Keratinocyte (primary cell): ENCODE results near the gene GDF9. TPM values are rescaled to one million over a fixed set of nuclear protein-coding genes. Genes with fewer than 3 reads are reported as not detected.

Experiments used
- DNase-seq: peaks from one replicate; pipeline ENCODE4 v3.0.0-alpha.2; 2011; ENCODE audit warnings: low read depth, missing footprints, low spot score
- FAIRE-seq: peaks from 2 replicates; lab custom pipeline; 2011; peaks lifted over from hg19 to GRCh38; lab: Jason Lieb, UNC
- H2AFZ ChIP-seq: 2 replicates; pipeline ENCODE4 v1.6.0; 2012; ENCODE audit warnings: low read length, control low read depth, inconsistent platforms; ENCODE audit not compliant: control insufficient read depth
- H3K27ac ChIP-seq: 2 replicates; pipeline ENCODE4 v1.5.1; 2011; ENCODE audit warnings: low read length; ENCODE audit not compliant: control insufficient read depth, insufficient read depth
- H3K27me3 ChIP-seq: 3 replicates; pipeline ENCODE4 v1.6.0; 2011; ENCODE audit warnings: low read length; ENCODE audit not compliant: control insufficient read depth, insufficient read depth; ENCODE audit errors: extremely low read depth
- H3K36me3 ChIP-seq, 2 experiments: 2 replicates in 1 of 2; 3 replicates in 1 of 2; pipeline ENCODE4 v1.5.1; 2011; ENCODE audit warnings: low read length in 2 of 2, mild to moderate bottlenecking in 1 of 2; ENCODE audit not compliant: control insufficient read depth in 2 of 2, insufficient read depth in 2 of 2; ENCODE audit errors: extremely low read depth in 1 of 2
- H3K4me1 ChIP-seq: 3 replicates; pipeline ENCODE4 v1.5.1; 2011; ENCODE audit warnings: low read length; ENCODE audit not compliant: control insufficient read depth, insufficient read depth; ENCODE audit errors: extremely low read depth
- H3K4me2 ChIP-seq: 3 replicates; pipeline ENCODE4 v1.6.0; 2011; ENCODE audit warnings: low read depth, low read length; ENCODE audit not compliant: control insufficient read depth, insufficient read depth; ENCODE audit errors: extremely low read depth
- H3K4me3 ChIP-seq, 3 experiments: fragments of 200-600 bp in 1 of 3; sonication (generic) in 1 of 3; 2 replicates in 2 of 3; 3 replicates in 1 of 3; pipeline ENCODE4 v1.5.1; 2011 to 2016; ENCODE audit warnings: low read length in 3 of 3, mild to moderate bottlenecking in 3 of 3, control low read depth in 2 of 3, inconsistent platforms in 1 of 3, low read depth in 1 of 3, mixed read lengths in 1 of 3, mixed run types in 1 of 3, moderate library complexity in 1 of 3; ENCODE audit not compliant: control insufficient read depth in 2 of 3, insufficient read depth in 2 of 3; ENCODE audit errors: extremely low read depth in 1 of 3
- H3K79me2 ChIP-seq: 2 replicates; pipeline ENCODE4 v1.6.0; 2012; ENCODE audit warnings: low read length; ENCODE audit not compliant: control insufficient read depth, insufficient read depth
- H3K9ac ChIP-seq: 3 replicates; pipeline ENCODE4 v1.6.0; 2011; ENCODE audit warnings: low read length; ENCODE audit not compliant: control insufficient read depth, insufficient read depth; ENCODE audit errors: extremely low read depth
- H3K9me1 ChIP-seq: 3 replicates; pipeline ENCODE4 v1.6.0; 2011; ENCODE audit warnings: low read length; ENCODE audit not compliant: control insufficient read depth, insufficient read depth; ENCODE audit errors: extremely low read depth
- H3K9me3 ChIP-seq: 2 replicates; pipeline ENCODE4 v1.5.1; 2012; ENCODE audit warnings: low read depth, low read length; ENCODE audit not compliant: control insufficient read depth
- H4K20me1 ChIP-seq: 3 replicates; pipeline ENCODE4 v1.6.0; 2011; ENCODE audit warnings: low read length; ENCODE audit not compliant: control insufficient read depth, insufficient read depth; ENCODE audit errors: extremely low read depth
- EZH2 ChIP-seq: IDR thresholded peaks from one replicate; pipeline ENCODE4 v1.6.1; 2012; ENCODE audit warnings: inconsistent platforms, mild to moderate bottlenecking, low read length, moderate library complexity
- dilution Hi-C: fragments of 300-500 bp; cut with MboI; formaldehyde crosslinking; loops from one replicate; pipeline ENCODE4 v1.7.0; 2020; ENCODE audit warnings: low sequenced_read_pairs; ENCODE audit not compliant: extremely low pct_ligation_motif_present
- polyA plus RNA-seq, 5 experiments: library from polyadenylated mRNA; depleted of rRNA in 3 of 5; stranded (reverse) in 3 of 5; stranded (forward) in 1 of 5; unstranded in 1 of 5; fragments of >200 nt; gene quantifications; 1 replicate in 1 of 5; 2 replicates in 3 of 5; 3 replicates in 1 of 5; pipeline versions ENCODE4 v1.2.1 to v1.2.3, GENCODE V29; 2011 to 2012; ENCODE audit warnings: missing spikeins in 2 of 5, low read depth in 1 of 5, low replicate concordance in 1 of 5
- TF ChIP-seq, protein P1 (sequence below), 3 experiments: IDR thresholded peaks in 1 of 3; conservative IDR thresholded peaks in 1 of 3; optimal IDR thresholded peaks in 1 of 3; 2 replicates in 2 of 3; 3 replicates in 1 of 3; pipeline versions ENCODE3 to v1.5.1; 2011; ENCODE audit warnings: low read length in 3 of 3, mild to moderate bottlenecking in 3 of 3, moderate library complexity in 2 of 3, control low read depth in 1 of 3, inconsistent platforms in 1 of 3; ENCODE audit not compliant: insufficient read depth in 2 of 3; ENCODE audit errors: extremely low read depth in 1 of 3

GDF9 gene
- polyA plus RNA-seq, 1 donor (not counting 4 experiments of a cell fraction or from before 2014, with no cell fraction given), result 0.21 TPM

DNA sequence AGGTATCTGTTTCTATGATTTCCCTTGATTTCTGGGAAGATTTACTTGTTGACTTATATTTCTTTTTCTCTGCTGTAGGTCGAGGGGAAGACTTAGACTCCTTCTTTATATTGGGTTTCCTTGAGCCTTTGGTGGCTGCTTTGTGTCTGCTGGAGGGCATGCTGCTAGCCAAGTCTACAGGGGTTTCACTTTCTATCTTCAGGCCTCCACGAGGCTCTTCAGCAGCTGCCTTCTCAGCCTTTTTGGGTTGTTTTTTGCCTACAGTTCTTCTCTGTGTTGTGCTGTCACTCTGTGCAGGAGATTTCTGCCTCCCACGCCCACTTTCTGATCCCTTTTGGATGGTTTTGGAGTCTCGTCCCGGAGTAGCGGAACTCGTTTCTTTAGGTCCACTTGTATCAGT, 30.4 kb upstream of the GDF9 start:
- no peak overlapping the region for H3K4me2 ChIP-seq
- H3K9me1 ChIP-seq, result no peaks in the 10 kb centered on the region
- dilution Hi-C loops, result no loop called here
- no peak overlapping the region for H3K4me3 ChIP-seq
- H3K4me1 ChIP-seq, result no peaks in the 10 kb centered on the region
- H3K27me3 ChIP-seq, result no peaks in the 10 kb centered on the region
- no peak for DNase-seq
- H3K36me3 ChIP-seq, result peaks cover 28 to 32% of the 10 kb centered on the region in 2 experiments
- H3K9me3 ChIP-seq, result no peaks in the 10 kb centered on the region
- TF ChIP-seq, protein P1, sequence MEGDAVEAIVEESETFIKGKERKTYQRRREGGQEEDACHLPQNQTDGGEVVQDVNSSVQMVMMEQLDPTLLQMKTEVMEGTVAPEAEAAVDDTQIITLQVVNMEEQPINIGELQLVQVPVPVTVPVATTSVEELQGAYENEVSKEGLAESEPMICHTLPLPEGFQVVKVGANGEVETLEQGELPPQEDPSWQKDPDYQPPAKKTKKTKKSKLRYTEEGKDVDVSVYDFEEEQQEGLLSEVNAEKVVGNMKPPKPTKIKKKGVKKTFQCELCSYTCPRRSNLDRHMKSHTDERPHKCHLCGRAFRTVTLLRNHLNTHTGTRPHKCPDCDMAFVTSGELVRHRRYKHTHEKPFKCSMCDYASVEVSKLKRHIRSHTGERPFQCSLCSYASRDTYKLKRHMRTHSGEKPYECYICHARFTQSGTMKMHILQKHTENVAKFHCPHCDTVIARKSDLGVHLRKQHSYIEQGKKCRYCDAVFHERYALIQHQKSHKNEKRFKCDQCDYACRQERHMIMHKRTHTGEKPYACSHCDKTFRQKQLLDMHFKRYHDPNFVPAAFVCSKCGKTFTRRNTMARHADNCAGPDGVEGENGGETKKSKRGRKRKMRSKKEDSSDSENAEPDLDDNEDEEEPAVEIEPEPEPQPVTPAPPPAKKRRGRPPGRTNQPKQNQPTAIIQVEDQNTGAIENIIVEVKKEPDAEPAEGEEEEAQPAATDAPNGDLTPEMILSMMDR (optimal IDR thresholded peaks at IDR 0.05 in 1 of 3, IDR thresholded peaks at IDR 0.05 in 1 of 3, conservative IDR thresholded peaks at IDR 0.05 in 1 of 3; ENCODE audit: extremely low read depth in 1 of 3, insufficient read depth in 2 of 3, low read length in 3 of 3), result no peak
- TF ChIP-seq EZH2, result no peak
- FAIRE-seq, result no peak
- no peak overlapping the region for H3K27ac ChIP-seq
- H3K79me2 ChIP-seq, result peaks cover 2% of the 10 kb centered on the region
- no peaks in the 10 kb centered on the region for H4K20me1 ChIP-seq
- no peak overlapping the region for H3K9ac ChIP-seq
- no peak overlapping the region for H2AFZ ChIP-seq

DNA sequence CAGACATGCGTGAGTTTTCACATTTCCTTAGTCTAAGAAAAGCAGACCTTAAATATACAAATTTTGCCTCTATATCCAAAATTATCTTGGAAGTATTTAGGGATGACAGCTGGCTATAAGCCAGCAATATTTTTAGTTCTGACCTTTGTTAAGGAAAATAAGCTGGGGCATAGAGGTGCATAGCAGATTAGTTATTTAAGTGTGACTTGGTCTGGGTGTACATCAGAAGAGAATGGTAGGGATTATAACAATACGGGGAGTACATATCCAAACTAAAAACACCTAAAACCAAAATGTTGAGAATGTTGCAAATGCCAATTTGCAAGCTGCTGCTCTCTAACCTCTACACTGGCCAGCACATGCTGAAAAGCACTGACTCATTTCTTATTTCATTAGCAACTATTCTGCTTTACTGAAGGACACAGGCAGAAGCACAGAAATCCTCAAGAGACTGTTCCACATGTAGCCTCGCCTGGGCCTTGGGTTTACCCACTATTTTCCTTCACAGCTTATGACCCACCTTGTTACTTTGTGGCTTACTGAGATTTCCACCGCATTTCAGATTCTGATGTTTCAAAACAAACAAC, 29.5 kb upstream of the GDF9 start:
- Histone ChIP-seq H3K4me3 (no peak overlapping the region), H3K36me3 (peaks cover 27 to 34% of the 10 kb centered on the region in 2 experiments), H3K9ac (no peak overlapping the region), H3K9me3 (no peaks in the 10 kb centered on the region), H3K4me2 (no peak overlapping the region), H2AFZ (no peak overlapping the region), H3K79me2 (peaks cover 2% of the 10 kb centered on the region), H3K27ac (no peak overlapping the region), H4K20me1 (no peaks in the 10 kb centered on the region), H3K9me1 (no peaks in the 10 kb centered on the region), H3K27me3 (no peaks in the 10 kb centered on the region), H3K4me1 (no peaks in the 10 kb centered on the region)
- no peak for FAIRE-seq
- no peak for DNase-seq
- TF ChIP-seq EZH2, result no peak
- TF ChIP-seq, protein P1 (optimal IDR thresholded peaks at IDR 0.05 in 1 of 3, IDR thresholded peaks at IDR 0.05 in 1 of 3, conservative IDR thresholded peaks at IDR 0.05 in 1 of 3; ENCODE audit: extremely low read depth in 1 of 3, insufficient read depth in 2 of 3, low read length in 3 of 3), result no peak
- dilution Hi-C loops, result no loop called here
